GM19328 (cell line): ENCODE results near the gene LRFN2.

Source experiments
- ATAC-seq: cut with Tn5 transposase; IDR thresholded peaks from one replicate; pipeline ENCODE4 v1.9.1; 2021; ENCODE audit warnings: mild to moderate bottlenecking, moderate library complexity; ENCODE audit not compliant: unreplicated experiment

LRFN2 gene

GRCh38 chr6:40408786-40409542 lies 178.2 kb downstream of the LRFN2 start:
- no peak for ATAC-seq

- ATAC-seq: no peak
Measured at GRCh38 chr6:40407239-40407638, 179.9 kb downstream of the LRFN2 start.

- ATAC-seq: no peak
Measured at GRCh38 chr6:40406175-40406574, 181.0 kb downstream of the LRFN2 start.

- ATAC-seq: no peak
Measured at GRCh38 chr6:40400738-40401137, 186.4 kb downstream of the LRFN2 start.

- no peak for ATAC-seq
Measured at GRCh38 chr6:40399888-40400457, 187.2 kb downstream of the LRFN2 start.

- no peak for ATAC-seq
Measured at GRCh38 chr6:40398810-40399477, 188.2 kb downstream of the LRFN2 start.

- no peak for ATAC-seq
Measured at GRCh38 chr6:40398034-40398691, 189.0 kb downstream of the LRFN2 start.

- ATAC-seq: no peak
Measured at GRCh38 chr6:40397287-40398033, 189.7 kb downstream of the LRFN2 start.

GRCh38 chr6:40395698-40396076 lies 191.5 kb downstream of the LRFN2 start:
- ATAC-seq: no peak

GRCh38 chr6:40395066-40395697 lies 192.0 kb downstream of the LRFN2 start:
- ATAC-seq: no peak

GRCh38 chr6:40394381-40394780 lies 192.8 kb downstream of the LRFN2 start:
- ATAC-seq: no peak

GRCh38 chr6:40393641-40394040 lies 193.5 kb downstream of the LRFN2 start:
- no peak for ATAC-seq

- no peak for ATAC-seq
Measured at GRCh38 chr6:40392589-40392988, 194.6 kb downstream of the LRFN2 start.

- no peak for ATAC-seq
Measured at GRCh38 chr6:40391851-40392517, 195.2 kb downstream of the LRFN2 start.

GRCh38 chr6:40391086-40391485 lies 196.1 kb downstream of the LRFN2 start:
- no peak for ATAC-seq

GRCh38 chr6:40390144-40390800 lies 196.9 kb downstream of the LRFN2 start:
- ATAC-seq: no peak

GRCh38 chr6:40389254-40389653 lies 197.9 kb downstream of the LRFN2 start:
- ATAC-seq: no peak

GRCh38 chr6:40387871-40388264 lies 199.3 kb downstream of the LRFN2 start:
- no peak for ATAC-seq

GRCh38 chr6:40387127-40387870 lies 199.9 kb downstream of the LRFN2 start:
- ATAC-seq: no peak
